ENCODE results near the gene SLC6A16. TPM values are rescaled to one million over a fixed set of nuclear protein-coding genes. Genes with fewer than 3 reads are reported as not detected.

Gene SLC6A16
- total RNA-seq, 1 experiment from 2014 or later = 5.0 TPM

GRCh38 chr19:49363268-49364082, 38.5 kb upstream of the SLC6A16 start, which contains the start of gene DKKL1:
DKKL1 (plus strand) TSS chr19:49363877; CDS start chr19:49363999, 122 bp downstream.
- Histone ChIP-seq H3K79me2 (ENCODE audit: insufficient read depth, low read length) (peaks cover 4% of the 10 kb centered on the region; the same call in 1 of the 2 replicates), H4K20me1 (ENCODE audit: insufficient read depth) (no peaks in the 10 kb centered on the region), H3K4me3 (replicated peaks in 1 of 2; ENCODE audit: low read depth in 1 of 2, low read length in 2 of 2) (peak within 1 kb of the TSS; percentile 93), H2AFZ (ENCODE audit: low read depth, low read length, poor library complexity, severe bottlenecking) (peak within 1 kb of the TSS; percentile 29), H3K27ac (ENCODE audit: low read depth, low read length) (peak within 1 kb of the TSS; percentile 94), H3K9me2 (ENCODE audit: insufficient read depth) (no peaks in the 10 kb centered on the region), H3K9me3 (ENCODE audit: control insufficient read depth in 1 of 2, insufficient read depth in 1 of 2, low read depth in 1 of 2, low read length in 2 of 2) (no peaks in the 10 kb centered on the region; a peak in 1 of 4 replicates), H3K9ac (ENCODE audit: low read length) (peak within 1 kb of the TSS; percentile 97), H3K4me1 (ENCODE audit: control insufficient read depth in 1 of 2, insufficient read depth in 2 of 2, low read length in 2 of 2) (peaks cover 10 to 27% of the 10 kb centered on the region in 2 experiments), H3K36me3 (ENCODE audit: control insufficient read depth in 1 of 2, insufficient read depth in 2 of 2, low read length in 2 of 2) (peaks cover 5 to 6% of the 10 kb centered on the region in 2 experiments; a peak in 2 of 4 replicates), H3K27me3 (ENCODE audit: insufficient read depth, low read length) (no peaks in the 10 kb centered on the region), H3K4me2 (ENCODE audit: low read length) (peak within 1 kb of the TSS; percentile 100)
- intact Hi-C loops (cut with micrococcal nuclease) = loop anchor here (1.0 kb wide), 1 partner anchor 80 kb away; no protein-coding TSS in a partner anchor
- ChIA-PET RAD21 (ENCODE audit: low non-redundant PET in 1 of 2, low total read pairs in 2 of 2, uncharacterized antibody in 2 of 2, unreplicated experiment in 2 of 2) (interaction anchor here in 1 of 2 experiments (1.0 kb wide), 1 partner anchor 28 kb away, joined by 3 read pairs; no protein-coding TSS in a partner anchor), CTCF (interaction anchor here (0.6 to 1.1 kb wide), 5 partner anchors 21 to 939 kb away, joined by 3 to 4 read pairs (median 3); partner anchors contain the start of gene DHDH), POLR2A (interaction anchor here (0.7 to 1.7 kb wide), 3 partner anchors 12 to 277 kb away, joined by 3 to 14 read pairs (median 4); partner anchors contain the start of genes ALDH16A1 and RRAS)
- no TSS peak for BruUV-seq (replicated peaks)
- ATAC-seq (peak; percentile 86), DNase-seq (ENCODE audit: low read depth, low spot score) (peak; percentile 99)
- 0 out of 2 replicates have a peak, but pooled peaks have one; percentile 30 for TF ChIP-seq CBX3 (IDR thresholded peaks at IDR 0.05; ENCODE audit: low read depth)
- TF ChIP-seq EGR1 (IDR thresholded peaks at IDR 0.05; ENCODE audit: low read depth) = peak; percentile 98
- TF ChIP-seq REST (IDR thresholded peaks at IDR 0.05; ENCODE audit: low read depth) = no peak
- TF ChIP-seq EZH2phosphoT487 (IDR thresholded peaks at IDR 0.05; ENCODE audit: borderline replicate concordance) = no peak
- no peak for TF ChIP-seq ZNF274 (IDR thresholded peaks at IDR 0.05; ENCODE audit: low read depth, low read length)
- no peak for TF ChIP-seq EZH2 (IDR thresholded peaks at IDR 0.05)
- TF ChIP-seq CTCF (IDR thresholded peaks at IDR 0.05 in 2 of 3, conservative IDR thresholded peaks at IDR 0.05 in 1 of 3; ENCODE audit: borderline replicate concordance in 1 of 3, insufficient read depth in 1 of 3, low read depth in 2 of 3, low read length in 2 of 3) = peak in 1 of 3 experiments; percentile 22; a peak in 3 of 6 replicates
- TF ChIP-seq POLR2AphosphoS5 (IDR thresholded peaks at IDR 0.05; ENCODE audit: low read depth, low read length) = peak; percentile 63
- peak; percentile 68 for TF ChIP-seq SP1 (IDR thresholded peaks at IDR 0.05; ENCODE audit: low read depth)
- no peak for TF ChIP-seq TCF7L2 (IDR thresholded peaks at IDR 0.05; ENCODE audit: borderline replicate concordance, extremely low read depth, insufficient read depth, insufficient read length)
- TF ChIP-seq JUND (IDR thresholded peaks at IDR 0.05) = no peak
- TF ChIP-seq ZFX (IDR thresholded peaks at IDR 0.05) = no peak
- TF ChIP-seq ZBTB33 (IDR thresholded peaks at IDR 0.05; ENCODE audit: extremely low read depth, insufficient replicate concordance, low read length) = no peak
- TF ChIP-seq CEBPB (IDR thresholded peaks at IDR 0.05; ENCODE audit: low read depth) = no peak
- TF ChIP-seq SIN3A (IDR thresholded peaks at IDR 0.05; ENCODE audit: low read depth) = no peak
- no peak for TF ChIP-seq SRF (IDR thresholded peaks at IDR 0.05; ENCODE audit: low read depth)
- TF ChIP-seq MAX (IDR thresholded peaks at IDR 0.05) = peak; percentile 88
- no peak for TF ChIP-seq ELF1 (IDR thresholded peaks at IDR 0.05; ENCODE audit: borderline replicate concordance, low read depth)

Data from HCT116 (cell line).